Endothelial cell of umbilical vein (primary cell): ENCODE measurements around the gene MARCHF6. TPM values are rescaled to one million over a fixed set of nuclear protein-coding genes. Genes with fewer than 3 reads are reported as not detected.
"Not testable (repeated sequence)": the region's sequence is repeated elsewhere in the genome, so short reads cannot be mapped to it uniquely, and the experiment has no call there.

Experiments used
- BruUV-seq: library from RNA; stranded (reverse); fragments of 400-500 nt; replicated peaks from 2 replicates; lab custom pipeline; 2021; lab: Mats Ljungman, UMichigan
- CTCF ChIA-PET: fragments of 300-600, 350-600 bp; sonication (Branson Sonifier 250); formaldehyde crosslinking; loops from one replicate; lab custom pipeline; 2021; ENCODE audit warnings: antibody characterized with exemption, inconsistent platforms; lab: Charles Lee
- POLR2A ChIA-PET: fragments of 300-600, 350-600 bp; sonication (Branson Sonifier 250); formaldehyde crosslinking; loops from one replicate; lab custom pipeline; 2021; ENCODE audit warnings: antibody characterized with exemption, inconsistent platforms; lab: Charles Lee
- DNase-seq: peaks from one replicate; pipeline ENCODE4 v3.0.0-alpha.2; 2011; ENCODE audit warnings: low read depth, low spot score
- FAIRE-seq: peaks from 2 replicates; lab custom pipeline; 2011; peaks lifted over from hg19 to GRCh38; lab: Jason Lieb, UNC
- H2AFZ ChIP-seq: 2 replicates; pipeline ENCODE4 v1.6.0; 2012; ENCODE audit warnings: low read depth, low read length, control low read depth, inconsistent platforms
- H3K27ac ChIP-seq: 2 replicates; pipeline ENCODE4 v1.5.1; 2011; ENCODE audit warnings: low read depth, mild to moderate bottlenecking, control low read depth, low read length, moderate library complexity; ENCODE audit not compliant: insufficient read depth
- H3K27me3 ChIP-seq, 2 experiments: 2 replicates each; pipeline versions ENCODE4 v1.6.0 to v1.6.1; 2011; ENCODE audit warnings: low read length in 2 of 2, mixed read lengths in 1 of 2; ENCODE audit not compliant: control insufficient read depth in 2 of 2, insufficient read depth in 2 of 2
- H3K36me3 ChIP-seq, 2 experiments: 2 replicates in 1 of 2; 3 replicates in 1 of 2; pipeline ENCODE4 v1.5.1; 2011; ENCODE audit warnings: low read length in 2 of 2, mild to moderate bottlenecking in 1 of 2, moderate library complexity in 1 of 2; ENCODE audit not compliant: control insufficient read depth in 2 of 2, insufficient read depth in 2 of 2; ENCODE audit errors: extremely low read depth in 1 of 2
- H3K4me1 ChIP-seq: 3 replicates; pipeline ENCODE4 v1.5.1; 2011; ENCODE audit warnings: mild to moderate bottlenecking, low read length; ENCODE audit not compliant: control insufficient read depth, insufficient read depth; ENCODE audit errors: extremely low read depth
- H3K4me2 ChIP-seq: 2 replicates; pipeline ENCODE4 v1.6.1; 2011; ENCODE audit warnings: low read length, control low read depth, mixed read lengths; ENCODE audit not compliant: insufficient read depth
- H3K4me3 ChIP-seq, 3 experiments: fragments of 200-600 bp in 1 of 3; sonication (generic), shearing (Covaris generic) in 1 of 3; replicated peaks in 1 of 3; 2 replicates each; pipeline ENCODE4 v1.5.1; 2011 to 2016; ENCODE audit warnings: control low read depth in 3 of 3, low read length in 3 of 3, mild to moderate bottlenecking in 2 of 3, inconsistent platforms in 1 of 3, low read depth in 1 of 3, moderate library complexity in 1 of 3; ENCODE audit not compliant: insufficient read depth in 1 of 3
- H3K79me2 ChIP-seq: 2 replicates; pipeline ENCODE4 v1.6.0; 2012; ENCODE audit warnings: low read length, inconsistent platforms; ENCODE audit not compliant: control insufficient read depth, insufficient read depth
- H3K9ac ChIP-seq: replicated peaks from 2 replicates; pipeline ENCODE3; 2011; ENCODE audit warnings: low read length, control low read depth; ENCODE audit not compliant: insufficient read depth; ENCODE audit errors: extremely low read depth
- H3K9me1 ChIP-seq: replicated peaks from 3 replicates; pipeline ENCODE4 v1.6.0; 2011; ENCODE audit warnings: mild to moderate bottlenecking, low read length; ENCODE audit not compliant: control insufficient read depth, insufficient read depth; ENCODE audit errors: extremely low read depth
- H3K9me3 ChIP-seq: replicated peaks from 2 replicates; pipeline ENCODE4 v1.5.1; 2012; ENCODE audit warnings: low read length, inconsistent platforms; ENCODE audit not compliant: control insufficient read depth, insufficient read depth
- H4K20me1 ChIP-seq: replicated peaks from 2 replicates; pipeline ENCODE3; 2011; ENCODE audit warnings: mild to moderate bottlenecking, low read length; ENCODE audit not compliant: control insufficient read depth, insufficient read depth; ENCODE audit errors: extremely low read depth
- FOS ChIP-seq: IDR thresholded peaks from 2 replicates; pipeline ENCODE4 v1.6.1; 2011; ENCODE audit warnings: mild to moderate bottlenecking, low read length, moderate library complexity, borderline replicate concordance; ENCODE audit not compliant: insufficient read depth
- GATA2 ChIP-seq: IDR thresholded peaks from 2 replicates; pipeline ENCODE4 v1.7.0; 2011; ENCODE audit warnings: low read depth, mild to moderate bottlenecking, moderate library complexity, mixed read lengths, low read length; ENCODE audit not compliant: insufficient read length, insufficient read depth
- MYC ChIP-seq: IDR thresholded peaks from one replicate; pipeline ENCODE4 v1.6.1; 2011; ENCODE audit warnings: mild to moderate bottlenecking, low read depth, low read length
- POLR2AphosphoS5 ChIP-seq: IDR thresholded peaks from 2 replicates; pipeline ENCODE4 v1.6.1; 2012; ENCODE audit warnings: low read depth, mild to moderate bottlenecking, control low read depth, low read length, moderate library complexity; ENCODE audit not compliant: insufficient read depth
- dilution Hi-C: fragments of 300-500 bp; cut with MboI; formaldehyde crosslinking; loops from one replicate; pipeline ENCODE4 v1.15.0; 2019; ENCODE audit warnings: low sequenced_read_pairs; ENCODE audit not compliant: extremely low pct_ligation_motif_present
- intact Hi-C: fragments of 100-400 bp; cut with micrococcal nuclease; formaldehyde crosslinking; loops from one replicate; pipeline ENCODE4 v1.10.0; 2022
- polyA plus RNA-seq, 4 experiments: library from polyadenylated mRNA; depleted of rRNA in 3 of 4; stranded (reverse) in 3 of 4; unstranded in 1 of 4; fragments of >200 nt; gene quantifications; 2 replicates each; pipeline versions ENCODE4 v1.2.1 to v1.2.3, GENCODE V29; 2011 to 2012; ENCODE audit warnings: missing spikeins in 1 of 4
- total RNA-seq: library from RNA; stranded (reverse); gene quantifications from 2 replicates; pipeline ENCODE4 v1.2.3, GENCODE V29; 2021

MARCHF6 gene
- total and polyA plus RNA-seq, 2 donors (not counting 3 experiments of a cell fraction or from before 2014, with no cell fraction given), result 108 to 112 TPM

DNA sequence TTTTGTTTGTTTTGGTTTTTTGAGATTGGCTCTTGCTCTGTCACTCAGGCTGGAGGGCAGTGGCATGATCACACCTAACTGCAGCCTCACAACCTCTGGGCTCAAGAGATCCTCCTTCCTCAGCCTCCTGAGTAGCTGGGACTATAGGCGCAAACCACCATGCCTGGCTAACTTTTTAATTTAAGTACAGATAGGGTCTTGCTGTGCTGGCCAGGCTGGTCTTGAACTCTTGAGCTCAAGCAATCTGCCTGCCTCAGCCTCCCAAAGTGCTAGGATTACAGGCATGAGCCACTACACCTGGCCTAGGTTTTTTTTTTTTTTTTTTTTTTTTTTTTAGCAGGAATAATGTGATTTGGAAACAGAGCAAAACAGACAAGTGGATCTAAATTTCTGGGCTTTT lies 37.6 kb downstream of the MARCHF6 start:
- no peak for TF ChIP-seq POLR2AphosphoS5
- no peak for TF ChIP-seq MYC
- no peak for TF ChIP-seq GATA2
- no peak for TF ChIP-seq FOS
- Histone ChIP-seq H4K20me1 (no peaks in the 10 kb centered on the region), H3K4me1 (no peaks in the 10 kb centered on the region), H3K4me3 (no peak overlapping the region), H2AFZ (no peak overlapping the region), H3K79me2 (no peaks in the 10 kb centered on the region), H3K9me1 (no peaks in the 10 kb centered on the region), H3K9ac (no peak overlapping the region), H3K4me2 (no peak overlapping the region), H3K36me3 (peaks cover 15 to 17% of the 10 kb centered on the region in 2 experiments), H3K27ac (no peak overlapping the region), H3K9me3 (no peaks in the 10 kb centered on the region), H3K27me3 (no peaks in the 10 kb centered on the region)
- no TSS peak for BruUV-seq
- no peak for FAIRE-seq
- dilution Hi-C loops, result no loop called here
- CTCF ChIA-PET, result no interaction called here
- intact Hi-C loops, result no loop called here
- POLR2A ChIA-PET, result no interaction called here
- DNase-seq, result no peak

DNA sequence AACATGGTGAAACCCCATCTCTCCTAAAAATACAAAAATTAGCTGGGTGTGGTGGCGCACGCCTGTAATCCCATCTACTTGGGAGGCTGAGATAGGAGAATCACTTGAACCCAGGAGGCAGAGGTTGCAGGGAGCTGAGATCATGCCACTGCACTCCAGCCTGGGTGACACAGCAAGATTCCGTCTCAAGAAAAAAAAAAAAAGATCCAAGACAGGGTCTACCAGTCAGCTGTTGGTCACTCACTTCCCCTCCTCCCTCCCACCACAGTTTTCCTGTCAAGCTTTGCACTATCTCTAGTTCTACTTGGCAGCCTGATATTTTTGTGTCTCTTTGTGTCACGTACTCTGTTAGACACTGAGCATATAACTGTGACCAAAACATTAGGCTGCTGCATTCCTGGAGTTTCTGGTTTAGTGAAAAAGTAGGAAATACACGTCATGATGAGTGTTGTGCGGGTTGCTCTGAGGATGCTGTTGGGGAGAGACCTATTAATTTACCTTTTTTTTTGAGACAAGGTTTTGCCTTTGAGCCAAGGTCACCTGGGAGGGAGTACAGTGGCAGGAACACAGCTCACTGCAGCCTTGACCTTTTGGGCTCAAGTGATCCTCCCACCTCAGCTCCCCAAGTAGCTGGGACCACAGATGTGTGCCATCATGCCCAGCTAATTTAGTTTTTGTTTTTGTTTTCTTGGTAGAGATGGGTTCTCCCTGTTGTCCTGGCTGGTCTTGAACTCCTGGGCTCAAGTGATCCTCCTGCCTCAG lies 39.3 kb downstream of the MARCHF6 start:
- H3K4me3 ChIP-seq, H3K4me1 ChIP-seq, intact Hi-C loops, POLR2A ChIA-PET, DNase-seq, H3K9me3 ChIP-seq, FAIRE-seq, H3K79me2 ChIP-seq, dilution Hi-C loops, H3K4me2 ChIP-seq, H2AFZ ChIP-seq, BruUV-seq, H4K20me1 ChIP-seq, H3K9ac ChIP-seq, H3K27me3 ChIP-seq, H3K9me1 ChIP-seq, H3K27ac ChIP-seq: not testable (repeated sequence)
- peaks cover 18 to 20% of the 10 kb centered on the region in 2 experiments for H3K36me3 ChIP-seq
- CTCF ChIA-PET, result interaction anchor here (0.6 to 1.4 kb wide), 5 partner anchors 22 to 172 kb away, joined by 3 to 5 read pairs (median 3); no protein-coding TSS in a partner anchor
